HCEC 1CT (cell line): ENCODE measurements around the gene NPFF.

Experiments used
- DNase-seq: peaks from one replicate; pipeline ENCODE4 v3.0.0-alpha.2; 2017

Gene NPFF

DNA sequence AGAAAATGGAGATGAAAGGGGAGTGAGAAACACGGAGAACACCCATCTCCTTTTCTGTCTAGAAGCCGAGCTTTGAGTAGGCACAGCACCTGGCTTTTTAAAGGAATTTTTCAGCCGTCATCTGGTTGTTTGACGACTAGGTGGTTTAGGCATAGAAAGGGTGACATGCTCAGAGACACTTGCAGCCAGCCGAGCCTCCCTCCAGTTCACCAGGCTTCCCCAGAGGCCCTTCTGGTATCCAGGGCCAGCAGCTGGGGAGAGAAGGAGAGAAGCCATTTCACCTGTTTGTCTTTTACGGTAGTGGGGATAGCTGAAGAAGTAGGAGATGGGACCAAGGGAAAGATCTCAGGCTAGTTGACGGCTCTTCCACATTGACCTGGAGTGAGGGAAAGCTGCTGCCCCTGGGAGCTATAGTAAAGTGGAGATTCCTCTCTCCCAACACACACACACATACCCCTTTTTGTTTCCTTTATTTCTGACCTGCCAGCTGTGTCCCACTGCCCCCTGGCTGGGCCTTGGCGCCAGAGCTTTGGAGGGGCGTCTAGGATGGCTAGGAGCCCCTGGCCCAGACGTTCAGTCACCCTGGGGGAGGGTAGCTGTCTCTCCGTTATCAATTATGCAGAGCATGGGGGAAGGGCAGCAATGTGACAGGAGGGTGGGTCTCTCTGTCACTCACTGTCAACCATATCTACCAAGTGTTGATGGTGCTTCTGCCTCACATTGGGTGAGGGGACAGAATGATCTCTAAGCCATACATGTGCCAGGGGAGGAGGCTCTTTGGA, 13.5 kb downstream of the NPFF start:
- DNase-seq = no peak

DNA sequence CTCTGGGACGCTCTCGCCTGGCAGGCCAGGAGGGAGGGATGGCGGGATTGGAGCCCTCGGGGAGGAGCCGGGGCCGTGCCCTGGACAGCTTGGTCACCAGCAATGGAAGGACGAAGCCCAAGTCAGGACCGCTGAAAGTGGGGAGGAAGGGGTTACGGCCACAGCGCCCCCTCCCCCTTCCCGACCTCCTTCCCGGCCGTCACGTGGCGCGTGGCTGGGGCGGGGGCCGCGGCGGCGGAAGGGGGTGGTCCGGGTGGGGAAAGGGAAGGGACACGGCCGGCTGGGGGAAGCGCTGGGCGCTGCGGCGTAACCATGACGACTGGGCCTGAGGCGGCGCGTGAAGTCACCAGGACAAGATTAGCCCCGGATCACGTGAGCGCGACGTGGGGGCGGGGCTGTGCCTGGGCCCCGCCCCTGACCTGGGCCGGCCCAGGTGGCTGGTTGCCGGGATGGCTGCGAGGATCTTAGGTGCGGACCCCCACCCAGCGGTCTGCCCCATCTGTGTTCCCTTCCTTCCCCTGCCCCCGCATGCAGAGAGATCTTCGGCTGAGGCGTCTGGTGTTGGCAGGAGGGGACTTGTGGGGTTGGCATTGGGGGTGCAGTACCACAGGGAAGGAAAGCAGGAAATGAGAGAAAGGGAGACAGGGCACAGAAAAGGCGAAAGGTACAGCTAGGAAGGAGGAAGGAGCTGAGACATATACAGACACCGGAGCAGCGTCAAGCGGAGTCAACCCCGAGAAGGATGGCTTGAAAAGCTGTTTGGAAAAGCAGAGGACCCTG, 14.3 kb downstream of the NPFF start:
- peak; percentile 75 for DNase-seq

DNA sequence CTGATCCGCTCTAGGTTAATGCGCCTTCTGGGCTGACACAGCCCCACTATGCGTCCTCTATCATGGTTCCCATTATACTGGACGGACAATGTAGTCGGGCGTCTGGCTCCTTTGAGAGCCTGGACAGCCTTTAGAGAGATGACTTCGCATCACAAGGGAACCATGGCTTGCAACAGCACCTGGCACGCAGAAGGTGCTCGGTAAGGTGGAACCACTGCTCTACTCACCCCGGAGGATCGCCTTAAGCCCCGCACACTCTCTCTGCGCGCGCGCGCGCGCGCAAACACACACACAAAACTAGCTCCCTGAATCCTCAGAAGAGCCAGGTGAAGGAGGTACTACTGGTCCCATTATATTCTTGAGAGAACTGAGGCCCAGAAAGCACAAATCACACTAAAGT, 15.1 kb downstream of the NPFF start:
- no peak for DNase-seq

DNA sequence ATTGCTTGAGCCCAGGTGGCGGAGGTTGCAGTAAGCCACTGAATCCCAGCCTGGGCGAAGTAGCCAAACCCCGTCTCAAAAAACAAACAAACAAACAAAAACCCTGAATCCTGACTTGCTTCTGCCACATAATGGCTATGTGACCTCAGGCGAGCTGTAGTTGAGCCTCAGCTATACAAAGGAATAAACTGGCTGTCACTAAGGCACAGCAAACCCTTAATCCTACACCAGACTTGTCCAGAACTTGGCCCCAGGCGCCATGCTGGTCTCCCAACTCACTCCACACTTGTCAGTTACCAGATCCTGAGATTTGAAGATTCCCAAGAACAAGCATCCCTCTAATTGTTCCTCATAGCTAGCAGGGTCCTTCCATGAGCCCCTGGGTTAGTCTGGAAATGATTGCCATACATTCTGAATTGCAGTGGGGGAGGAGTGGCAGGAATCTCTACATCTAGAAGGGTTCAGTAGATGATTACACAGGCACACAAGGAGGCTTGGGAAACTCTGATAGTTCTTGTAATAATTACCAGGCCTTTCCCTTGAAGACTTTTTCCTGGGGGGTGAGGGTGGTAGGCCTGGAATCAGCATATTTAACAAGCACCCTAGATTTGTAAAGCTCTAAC, 17.9 kb downstream of the NPFF start:
- no peak for DNase-seq

DNA sequence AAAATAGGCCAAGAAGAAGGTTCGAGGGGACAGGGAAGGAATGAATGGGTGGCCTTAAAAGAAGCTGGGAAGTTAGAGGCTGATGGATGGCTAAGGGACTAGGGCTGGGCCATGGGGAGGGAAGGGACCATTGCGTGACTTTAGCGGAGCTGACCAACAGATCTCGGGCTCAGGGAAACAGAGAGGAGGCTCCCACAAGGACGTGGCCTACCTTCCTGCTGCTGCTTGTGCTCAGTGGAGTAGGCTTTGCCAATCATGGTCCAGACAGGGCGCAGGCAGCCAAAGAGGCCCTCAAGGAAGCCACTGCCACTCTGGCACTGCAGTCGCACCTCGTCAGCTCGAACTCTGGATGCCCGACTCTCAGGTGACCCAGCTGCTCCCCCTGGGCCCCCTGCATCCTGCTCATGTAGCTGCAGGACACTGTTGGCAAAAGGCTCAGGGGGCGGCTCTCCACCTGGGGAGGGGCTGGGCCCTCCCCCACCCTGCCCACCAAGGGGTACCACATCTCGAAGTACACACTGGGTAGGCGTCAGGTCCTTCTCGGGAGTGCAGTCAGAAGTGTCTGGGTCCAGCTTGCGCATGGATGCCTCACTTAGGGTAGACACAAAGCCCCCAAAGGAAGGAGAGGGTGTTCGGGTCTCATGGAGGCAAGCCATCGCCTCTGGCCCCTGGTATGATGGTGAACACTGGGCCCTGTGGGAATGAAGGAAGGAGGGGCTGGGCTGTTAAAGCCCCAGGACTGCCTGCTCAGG, 20.4 kb downstream of the NPFF start:
- no peak for DNase-seq

DNA sequence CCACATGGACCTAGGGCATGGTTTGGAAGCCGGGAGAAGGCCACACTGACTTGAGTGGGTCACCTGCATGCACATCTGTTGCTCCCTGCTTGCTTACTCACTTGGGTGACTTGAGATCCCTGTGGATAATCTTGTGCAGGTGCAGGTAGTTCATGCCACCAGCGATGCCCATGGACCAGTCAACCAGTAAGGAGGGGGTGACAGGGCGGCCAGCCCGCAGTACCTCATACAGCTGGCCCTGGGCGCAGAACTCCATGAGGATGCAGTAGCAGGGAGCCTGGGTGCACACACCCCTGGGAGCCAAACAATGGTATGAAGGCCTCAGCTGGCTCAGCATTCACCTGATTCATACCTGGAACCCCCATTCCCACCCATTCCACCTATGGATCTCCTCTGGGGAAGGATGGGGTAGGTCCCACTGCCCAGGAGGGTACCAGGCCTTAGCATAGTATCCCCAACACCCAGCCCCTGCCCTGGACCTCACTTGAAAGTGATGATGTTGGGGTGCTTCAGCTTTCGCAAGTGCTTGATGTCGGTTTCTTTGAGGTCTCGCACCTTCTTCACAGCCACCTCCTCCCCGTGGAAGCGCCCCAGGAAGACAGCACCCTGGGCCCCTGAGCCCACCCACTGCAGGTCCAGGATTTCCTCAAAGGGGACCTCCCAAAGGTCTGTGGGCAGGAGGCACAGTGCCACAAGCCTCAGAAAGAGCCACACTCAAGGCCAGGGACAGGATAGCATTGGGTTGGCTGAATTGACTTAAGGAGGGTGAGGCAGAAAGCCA, 21.1 kb downstream of the NPFF start:
- no peak for DNase-seq

DNA sequence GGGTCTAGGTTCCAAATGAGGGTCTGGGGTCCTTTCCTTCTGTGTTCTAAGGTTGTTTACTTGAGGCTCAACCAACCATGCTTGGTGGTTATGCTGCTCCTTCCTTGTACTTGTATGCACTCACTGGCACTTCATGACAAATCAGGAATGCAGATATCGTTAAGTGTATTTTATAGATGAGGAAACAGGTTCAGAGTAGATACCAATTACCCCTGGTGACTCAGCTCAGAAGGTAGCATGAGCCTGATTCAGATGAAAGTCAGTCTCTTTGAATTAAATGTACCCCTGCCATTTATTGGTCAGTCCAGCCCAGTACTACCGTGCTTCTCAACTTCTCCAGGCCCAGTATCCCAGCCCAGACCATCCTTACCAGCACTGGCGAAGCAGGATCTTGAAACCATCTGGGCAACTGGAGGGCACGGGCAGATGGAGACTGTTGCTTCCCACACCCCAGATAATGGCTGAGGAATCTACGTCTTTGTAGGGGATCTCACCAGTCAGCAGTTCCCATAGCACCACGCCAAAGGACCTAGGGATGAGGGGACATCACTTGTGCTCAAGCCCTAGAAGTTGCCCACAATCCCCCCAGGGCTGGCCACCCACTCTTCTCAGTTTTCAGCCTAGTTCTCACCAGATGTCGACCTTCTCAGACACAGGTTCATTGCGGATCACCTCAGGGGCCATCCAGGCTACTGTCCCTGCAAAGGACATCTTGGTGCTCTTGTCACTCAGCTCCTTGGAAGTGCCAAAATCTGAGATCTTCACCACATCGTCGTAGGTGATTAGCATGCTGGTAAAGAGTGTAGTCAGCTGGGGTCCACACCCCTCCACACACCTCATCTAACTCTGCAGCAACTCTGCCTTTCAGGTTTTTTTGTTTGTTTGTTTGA, 22.4 kb downstream of the NPFF start:
- DNase-seq = peak; percentile 18

DNA sequence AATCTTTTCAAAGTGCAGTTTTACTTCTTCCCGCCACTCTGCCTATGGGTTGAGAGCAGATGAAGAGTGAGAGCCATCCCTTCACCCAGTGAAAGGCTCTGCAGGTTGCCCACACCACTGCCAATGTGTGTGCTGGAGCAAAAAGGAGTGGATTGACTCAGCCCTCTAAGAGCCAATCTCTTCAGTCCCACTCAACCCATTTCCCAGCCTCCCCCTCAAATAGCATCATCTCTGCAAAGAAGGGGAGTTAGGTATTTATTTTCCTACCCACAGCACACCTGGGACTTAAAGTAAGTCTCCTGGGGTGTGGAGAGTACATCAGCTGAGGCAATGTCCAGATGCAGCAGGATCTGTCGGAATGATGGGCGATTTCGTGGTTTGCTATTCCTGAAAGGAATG, 23.3 kb downstream of the NPFF start:
- DNase-seq = no peak

DNA sequence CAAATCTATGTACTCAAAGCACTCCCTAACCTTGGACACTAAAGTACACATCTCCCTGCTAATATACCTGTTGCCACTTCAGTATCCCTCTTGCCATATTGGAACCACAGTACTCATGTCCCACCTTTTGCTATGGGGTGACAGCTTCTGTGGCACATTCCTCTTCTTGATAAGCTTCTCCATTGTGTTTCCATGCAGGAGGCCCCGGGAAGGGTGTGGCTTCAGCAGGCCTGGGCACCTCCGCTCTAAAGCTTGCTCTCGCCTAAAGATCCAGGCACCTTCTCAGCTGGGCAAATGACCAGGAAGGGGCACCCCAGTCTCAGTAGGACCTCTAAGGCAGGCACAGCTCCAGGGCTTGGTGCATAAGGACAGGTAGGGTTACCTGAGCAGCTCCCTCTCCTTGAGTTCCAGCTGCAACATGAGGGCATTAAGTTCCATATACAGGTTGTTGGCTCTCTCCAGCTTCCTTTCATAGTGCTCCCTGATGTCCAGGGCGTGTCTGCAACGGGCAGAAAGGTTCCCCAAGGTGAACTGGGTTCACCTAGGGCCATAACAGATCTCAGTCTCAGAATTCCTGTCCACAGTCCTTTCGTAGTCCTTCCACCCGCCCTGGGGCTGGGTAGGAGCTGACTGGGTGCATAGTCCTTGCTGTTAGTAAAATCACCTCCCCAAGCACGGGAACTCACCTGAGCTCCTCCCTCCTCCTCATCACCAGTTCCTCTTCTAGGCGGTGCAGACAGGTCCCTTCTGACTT, 23.9 kb downstream of the NPFF start:
- DNase-seq = no peak

DNA sequence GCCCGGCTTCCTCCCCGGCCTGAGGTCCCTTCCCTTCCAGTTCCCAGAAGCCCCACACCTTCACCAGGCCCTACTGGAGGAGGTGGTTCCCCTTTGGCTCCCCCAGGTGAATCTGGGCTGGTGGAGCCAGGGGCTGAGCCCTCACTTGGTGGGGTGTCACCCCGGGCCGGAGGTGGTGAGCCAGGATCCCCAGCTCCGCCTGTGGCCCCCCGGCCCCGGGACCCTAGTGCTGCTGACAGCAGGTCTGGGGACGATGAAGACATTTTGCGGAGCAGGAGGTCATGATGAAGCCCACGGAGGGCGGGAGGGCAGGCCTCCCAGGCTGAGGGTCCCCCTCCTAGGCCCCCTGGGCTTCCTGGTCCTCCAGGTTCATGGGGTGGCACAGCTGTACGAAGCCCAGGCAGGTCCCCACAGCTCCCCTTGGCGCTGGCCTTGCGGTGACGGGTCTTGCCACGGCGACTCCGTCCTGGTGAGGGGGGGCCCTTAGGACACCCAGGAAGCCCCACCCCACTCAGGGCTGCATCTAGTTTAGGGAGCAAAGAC, 24.6 kb downstream of the NPFF start:
- no peak for DNase-seq

DNA sequence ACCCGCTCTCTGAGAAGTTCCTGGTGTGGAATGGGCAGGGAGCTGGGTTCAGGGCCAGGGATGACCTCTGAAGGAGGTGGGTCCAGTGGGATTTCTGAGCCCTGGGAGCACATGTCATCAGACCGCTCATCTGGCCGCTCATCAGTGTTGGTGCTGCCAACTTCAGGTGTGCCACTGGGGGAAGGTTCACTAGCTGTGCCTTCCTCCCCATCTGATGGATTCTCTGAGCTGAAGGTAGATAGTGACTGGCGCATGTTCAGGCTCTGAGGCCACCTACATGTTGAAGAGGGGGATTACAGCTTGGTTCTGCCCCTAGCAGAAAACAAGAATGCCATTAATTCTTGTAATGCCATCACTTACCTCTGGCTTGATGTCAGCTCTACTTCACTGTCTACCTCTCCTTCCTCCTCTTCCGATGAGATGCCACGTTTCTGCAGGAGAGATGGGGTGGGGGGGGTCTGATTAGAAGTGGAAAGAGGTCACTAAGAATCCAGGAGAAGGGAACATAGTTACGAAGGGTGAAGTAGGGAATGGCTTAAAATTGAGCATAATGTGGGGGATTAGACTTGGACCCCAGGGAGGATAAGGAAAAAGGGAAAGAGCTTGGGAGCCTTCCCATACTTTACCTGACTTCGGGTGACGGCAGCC, 25.2 kb downstream of the NPFF start:
- no peak for DNase-seq

DNA sequence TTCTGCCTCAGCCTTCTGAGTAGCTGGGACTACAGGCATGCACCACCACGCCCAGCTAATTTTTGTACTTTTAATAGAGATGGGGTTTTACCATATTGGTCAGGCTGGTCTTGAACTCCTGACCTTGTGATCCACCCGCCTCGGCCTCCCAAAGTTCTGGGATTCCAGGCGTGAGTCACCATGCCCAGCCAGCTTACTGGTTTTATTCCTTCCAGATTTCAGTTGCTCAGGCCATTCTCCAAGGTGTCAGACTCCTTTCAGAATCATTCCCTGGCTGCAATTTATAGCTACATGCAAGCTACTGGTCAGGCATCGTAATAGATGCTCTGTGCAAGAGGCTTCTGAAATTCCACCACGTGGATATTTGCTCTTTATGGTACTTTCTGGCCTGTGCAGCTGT, 25.8 kb downstream of the NPFF start:
- peak; percentile 74 for DNase-seq

DNA sequence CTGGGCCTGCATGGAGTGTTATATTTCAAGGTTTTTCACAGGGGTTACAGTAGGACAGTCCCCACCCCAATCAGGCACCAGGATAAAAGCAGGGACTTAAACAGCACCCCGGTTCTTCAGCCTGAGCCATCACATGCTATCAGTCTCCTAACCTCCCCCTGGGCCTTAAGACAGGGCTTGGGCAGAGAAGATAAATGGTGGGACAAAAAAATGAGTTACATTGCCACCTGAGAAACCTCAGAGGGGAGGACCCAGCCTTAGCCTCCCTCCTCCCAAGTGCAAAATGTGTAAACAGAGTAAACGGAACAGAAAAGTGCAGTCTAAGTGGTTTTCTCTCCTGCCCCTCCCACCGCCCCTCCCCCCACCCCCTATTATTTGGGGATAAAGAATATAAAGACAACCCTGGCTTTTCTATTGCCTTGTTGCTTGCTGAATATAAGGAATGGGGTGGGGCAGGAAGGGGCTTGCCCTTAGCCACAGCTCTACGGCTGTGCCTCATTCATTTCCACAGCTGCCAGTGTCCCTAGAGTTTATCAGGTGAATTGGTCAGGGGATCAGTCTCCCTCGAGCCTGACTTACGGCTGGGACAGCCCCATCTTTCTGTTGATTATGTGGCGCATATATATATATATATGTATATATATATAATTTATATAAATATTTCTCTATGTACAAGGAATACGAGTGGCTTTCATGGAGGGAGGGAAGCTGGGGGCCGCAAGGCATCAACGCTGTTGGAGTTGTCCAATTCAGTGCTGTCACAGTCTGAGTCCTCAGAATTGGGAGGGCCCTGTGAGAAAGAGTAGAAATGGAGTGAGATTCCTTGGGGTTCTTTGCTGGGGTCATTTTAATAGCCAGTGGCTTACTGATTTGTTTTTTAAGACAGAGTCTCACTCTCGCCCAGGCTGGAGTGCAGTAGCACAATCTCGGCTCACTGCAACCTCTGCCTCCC, 26.5 kb downstream of the NPFF start:
- no peak for DNase-seq

DNA sequence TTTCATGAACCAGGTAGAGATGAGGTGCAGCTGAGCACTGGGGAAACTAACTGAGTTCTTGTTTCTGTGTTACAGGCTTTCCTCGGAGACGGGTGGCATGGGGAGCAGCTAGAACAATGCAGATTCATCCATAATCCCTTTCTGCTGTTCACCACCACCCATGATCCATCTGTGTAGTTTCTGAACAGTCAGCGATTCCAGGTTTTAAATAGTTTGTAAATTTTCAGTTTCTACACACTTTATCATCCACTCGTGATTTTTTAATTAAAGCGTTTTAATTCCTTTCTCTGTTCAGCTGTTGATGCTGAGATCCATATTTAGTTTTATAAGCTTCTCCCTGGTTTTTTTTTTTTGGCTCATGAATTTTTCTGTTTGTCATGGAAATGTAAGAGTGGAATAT, 28.0 kb downstream of the NPFF start:
- no peak for DNase-seq

DNA sequence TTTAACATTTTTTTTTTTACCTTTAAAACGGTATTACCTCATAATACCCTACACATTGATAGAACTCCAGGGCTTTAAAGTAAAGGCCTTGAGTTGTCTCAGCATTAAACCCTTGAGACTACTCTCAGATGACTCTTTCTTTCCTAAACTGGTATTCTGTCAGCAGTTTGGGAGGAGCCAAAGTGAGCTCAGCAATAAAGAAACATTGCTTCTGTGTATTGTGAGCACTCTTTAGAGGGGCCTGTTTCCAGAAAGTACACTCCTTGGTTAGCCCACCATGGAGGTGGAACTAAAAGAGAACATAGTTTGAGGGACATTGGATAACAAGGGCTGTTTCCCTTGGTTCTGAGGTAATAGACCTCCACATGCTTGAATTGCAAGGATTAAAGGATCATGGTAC, 28.4 kb downstream of the NPFF start:
- no peak for DNase-seq

DNA sequence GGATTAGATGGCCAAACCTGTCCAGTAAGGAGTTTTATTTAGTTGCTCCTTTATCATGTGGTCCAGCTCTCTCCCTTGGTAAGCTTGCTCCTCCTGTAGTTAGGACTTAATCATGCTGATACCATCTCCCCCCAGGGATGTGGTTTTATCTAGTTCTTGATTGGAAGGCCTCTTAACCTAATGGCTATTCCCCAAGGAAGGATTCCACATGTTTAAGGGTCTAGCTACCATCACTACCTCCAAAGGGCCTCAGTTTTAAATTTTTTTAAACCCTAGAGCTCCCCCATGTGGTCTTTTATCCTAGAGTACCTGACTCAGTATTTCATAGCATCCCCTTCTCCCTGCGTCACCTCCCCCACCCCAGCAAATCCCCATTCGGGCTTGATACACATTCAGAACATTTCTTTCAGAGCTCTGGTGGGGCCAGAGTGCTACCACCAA, 30.5 kb downstream of the NPFF start:
- peak; percentile 35 for DNase-seq

DNA sequence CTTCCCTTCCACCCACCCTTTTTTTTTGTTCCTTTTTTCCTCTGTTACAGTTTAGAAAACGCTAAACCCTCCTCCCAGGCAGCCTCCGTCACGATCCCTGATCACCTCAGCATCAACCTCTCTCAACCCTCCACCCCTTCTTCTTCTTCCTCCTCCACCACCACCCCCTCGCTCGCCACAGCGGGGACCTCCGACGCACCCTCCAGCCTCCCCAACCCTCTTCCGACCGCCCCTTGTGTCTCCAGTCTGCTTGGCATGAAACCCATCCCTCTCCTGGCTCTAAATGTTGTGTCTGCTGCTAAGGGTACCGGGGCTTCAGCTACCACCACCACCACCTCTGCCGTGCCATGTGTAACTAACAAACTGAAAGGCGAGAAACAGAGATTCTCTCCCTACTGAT, 32.5 kb downstream of the NPFF start:
- DNase-seq = no peak

DNA sequence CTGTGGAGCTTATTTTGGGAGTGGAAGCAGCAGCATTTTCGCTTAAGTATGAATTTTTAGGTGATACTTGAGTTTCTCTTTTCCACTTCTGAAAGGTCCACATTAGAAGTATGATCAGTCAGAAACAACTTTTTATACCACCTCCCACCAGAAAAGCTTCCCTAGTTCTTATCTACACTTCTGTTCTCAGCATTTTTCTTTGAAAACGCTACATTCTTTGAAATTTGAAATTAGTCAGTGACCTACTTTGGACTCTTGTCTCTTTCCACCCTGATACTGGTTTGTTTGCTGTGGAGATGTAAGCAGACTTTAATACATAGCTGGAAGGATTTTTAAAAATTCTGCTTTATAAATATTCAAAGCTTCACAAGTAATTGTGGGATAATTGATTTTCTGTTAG, 33.2 kb downstream of the NPFF start:
- no peak for DNase-seq
